ENCODE results near the gene TEX26. TPM values are rescaled to one million over a fixed set of nuclear protein-coding genes. Genes with fewer than 3 reads are reported as not detected.

The TEX26 gene
- total RNA-seq, 2 experiments from 2014 or later, result not detected

- Mint-ChIP-seq H3K36me3 (ENCODE audit: low read depth) (no peaks in the 10 kb centered on the region), H3K9me3 (no peaks in the 10 kb centered on the region), H3K27me3 (peaks cover 18% of the 10 kb centered on the region), H3K4me3 (no peak overlapping the region), H3K4me1 (ENCODE audit: low read depth) (no peaks in the 10 kb centered on the region), H3K27ac (no peak overlapping the region)
- intact Hi-C loops (cut with DNase I, micrococcal nuclease), result no loop called here
- DNase-seq (no peak), ATAC-seq (ENCODE audit: poor library complexity) (no peak)
- TF ChIP-seq CTCF (IDR thresholded peaks at IDR 0.05), result no peak
- ChIA-PET POLR2A (no interaction called here), CTCF (no interaction called here)
- Histone ChIP-seq H3K4me3 (ENCODE audit: low read length) (no peak overlapping the region), H3K9me3 (ENCODE audit: control insufficient read depth in 1 of 2, insufficient read depth in 1 of 2, low read length in 2 of 2) (no peaks in the 10 kb centered on the region), H3K27me3 (ENCODE audit: control insufficient read depth in 1 of 2, insufficient read depth in 2 of 2, low read length in 2 of 2) (peaks cover 0 to 11% of the 10 kb centered on the region in 2 experiments), H3K27ac (ENCODE audit: low read depth in 1 of 2, low read length in 2 of 2) (no peak overlapping the region), H3K36me3 (ENCODE audit: insufficient read depth, low read length) (no peaks in the 10 kb centered on the region), H3K4me1 (ENCODE audit: insufficient read depth, low read length) (no peaks in the 10 kb centered on the region)
Measured at GRCh38 chr13:31005066-31005465, 72.6 kb downstream of the TEX26 start.

- Histone ChIP-seq H3K36me3 (ENCODE audit: insufficient read depth, low read length) (no peaks in the 10 kb centered on the region), H3K27me3 (ENCODE audit: control insufficient read depth in 1 of 2, insufficient read depth in 2 of 2, low read length in 2 of 2) (peaks cover 0 to 5% of the 10 kb centered on the region in 2 experiments), H3K4me3 (ENCODE audit: low read length) (no peak overlapping the region), H3K9me3 (ENCODE audit: control insufficient read depth in 1 of 2, insufficient read depth in 1 of 2, low read length in 2 of 2) (no peaks in the 10 kb centered on the region), H3K4me1 (ENCODE audit: insufficient read depth, low read length) (no peaks in the 10 kb centered on the region), H3K27ac (ENCODE audit: low read depth in 1 of 2, low read length in 2 of 2) (no peak overlapping the region)
- Mint-ChIP-seq H3K4me1 (ENCODE audit: low read depth) (no peaks in the 10 kb centered on the region), H3K36me3 (ENCODE audit: low read depth) (no peaks in the 10 kb centered on the region), H3K9me3 (no peaks in the 10 kb centered on the region), H3K27me3 (peaks cover 36% of the 10 kb centered on the region), H3K27ac (no peak overlapping the region), H3K4me3 (no peak overlapping the region)
- no peak for ATAC-seq (ENCODE audit: poor library complexity)
- ChIA-PET POLR2A (no interaction called here), CTCF (no interaction called here)
- intact Hi-C loops (cut with DNase I, micrococcal nuclease), result no loop called here
- TF ChIP-seq CTCF (IDR thresholded peaks at IDR 0.05), result no peak
- DNase-seq, result no peak
Measured at GRCh38 chr13:31007417-31007816, 75.0 kb downstream of the TEX26 start.

DNA sequence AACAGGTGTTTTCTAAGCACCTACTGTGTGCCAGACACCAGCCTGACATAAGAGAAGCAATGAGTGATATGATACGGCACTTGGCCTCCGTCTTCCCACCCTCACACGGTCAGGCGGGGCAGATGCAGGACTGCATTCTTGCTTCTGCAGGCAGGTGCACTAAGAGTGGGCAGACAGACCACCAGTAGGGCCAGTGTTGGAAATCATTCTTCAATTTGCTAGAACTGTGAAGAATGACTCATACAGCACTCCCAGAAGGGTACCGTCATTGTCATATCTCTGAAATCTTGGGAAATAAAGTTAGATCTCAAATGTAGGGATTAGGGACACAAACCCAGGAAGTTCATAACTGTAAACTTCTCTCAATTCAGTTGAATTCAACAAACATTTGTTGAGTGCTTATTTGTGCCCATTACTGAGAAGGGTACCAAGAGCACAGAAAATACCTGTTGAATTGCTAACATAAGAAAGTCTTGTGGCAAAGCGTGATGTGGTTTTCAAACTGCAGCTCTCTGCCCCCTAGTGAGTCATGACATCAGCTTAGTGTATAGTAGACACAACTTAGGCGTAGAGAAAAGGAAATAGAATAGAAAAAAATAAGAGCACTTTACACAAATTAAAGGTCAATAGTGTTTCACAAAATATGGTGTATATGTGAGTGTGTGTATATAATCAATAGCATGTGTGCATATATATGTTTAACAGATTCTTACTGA is 76.1 kb downstream of the TEX26 start:
- Mint-ChIP-seq H3K27ac (no peak overlapping the region), H3K27me3 (peaks cover 36% of the 10 kb centered on the region), H3K4me3 (no peak overlapping the region), H3K4me1 (ENCODE audit: low read depth) (no peaks in the 10 kb centered on the region), H3K9me3 (no peaks in the 10 kb centered on the region), H3K36me3 (ENCODE audit: low read depth) (no peaks in the 10 kb centered on the region)
- ATAC-seq (ENCODE audit: poor library complexity) (no peak), DNase-seq (no peak)
- intact Hi-C loops (cut with DNase I, micrococcal nuclease), result no loop called here
- Histone ChIP-seq H3K36me3 (ENCODE audit: insufficient read depth, low read length) (no peaks in the 10 kb centered on the region), H3K27ac (ENCODE audit: low read depth in 1 of 2, low read length in 2 of 2) (no peak overlapping the region), H3K4me3 (ENCODE audit: low read length) (no peak overlapping the region), H3K9me3 (ENCODE audit: control insufficient read depth in 1 of 2, insufficient read depth in 1 of 2, low read length in 2 of 2) (no peaks in the 10 kb centered on the region), H3K4me1 (ENCODE audit: insufficient read depth, low read length) (no peaks in the 10 kb centered on the region), H3K27me3 (ENCODE audit: control insufficient read depth in 1 of 2, insufficient read depth in 2 of 2, low read length in 2 of 2) (peaks cover 0 to 5% of the 10 kb centered on the region in 2 experiments)
- POLR2A ChIA-PET, result interaction anchor here (0.9 kb wide), 1 partner anchor 27 kb away, joined by 3 read pairs; no protein-coding TSS in a partner anchor
- CTCF ChIA-PET, result no interaction called here
- TF ChIP-seq CTCF (IDR thresholded peaks at IDR 0.05), result no peak
